Measurements from ENCODE around the gene SLC2A9. TPM values are rescaled to one million over a fixed set of nuclear protein-coding genes. Genes with fewer than 3 reads are reported as not detected.

SLC2A9 gene
- total RNA-seq, 2 donors from 2014 or later = 0.95 to 1.9 TPM

- Histone ChIP-seq H3K9me3 (ENCODE audit: control insufficient read depth, low read length) (peaks cover 5% of the 10 kb centered on the region), H3K9ac (ENCODE audit: extremely low read depth, low read length, poor library complexity, severe bottlenecking) (no peak overlapping the region), H3K27me3 (ENCODE audit: control insufficient read depth, insufficient read depth, low read length, poor library complexity, severe bottlenecking) (no peaks in the 10 kb centered on the region), H3K27ac (ENCODE audit: low read depth, low read length) (no peak overlapping the region), H3K36me3 (ENCODE audit: control insufficient read depth, insufficient read depth, low read length) (no peaks in the 10 kb centered on the region), H3K4me1 (ENCODE audit: control insufficient read depth, insufficient read depth, low read length) (no peaks in the 10 kb centered on the region), H3K4me3 (ENCODE audit: low read length) (no peak overlapping the region)
- Mint-ChIP-seq H3K4me3 (no peak overlapping the region), H3K4me1 (no peaks in the 10 kb centered on the region), H3K36me3 (ENCODE audit: low read depth) (no peaks in the 10 kb centered on the region), H3K27me3 (ENCODE audit: insufficient read depth) (peaks cover 8% of the 10 kb centered on the region), H3K27ac (no peak overlapping the region), H3K9me3 (peaks cover 10% of the 10 kb centered on the region)
- TF ChIP-seq, protein P1, sequence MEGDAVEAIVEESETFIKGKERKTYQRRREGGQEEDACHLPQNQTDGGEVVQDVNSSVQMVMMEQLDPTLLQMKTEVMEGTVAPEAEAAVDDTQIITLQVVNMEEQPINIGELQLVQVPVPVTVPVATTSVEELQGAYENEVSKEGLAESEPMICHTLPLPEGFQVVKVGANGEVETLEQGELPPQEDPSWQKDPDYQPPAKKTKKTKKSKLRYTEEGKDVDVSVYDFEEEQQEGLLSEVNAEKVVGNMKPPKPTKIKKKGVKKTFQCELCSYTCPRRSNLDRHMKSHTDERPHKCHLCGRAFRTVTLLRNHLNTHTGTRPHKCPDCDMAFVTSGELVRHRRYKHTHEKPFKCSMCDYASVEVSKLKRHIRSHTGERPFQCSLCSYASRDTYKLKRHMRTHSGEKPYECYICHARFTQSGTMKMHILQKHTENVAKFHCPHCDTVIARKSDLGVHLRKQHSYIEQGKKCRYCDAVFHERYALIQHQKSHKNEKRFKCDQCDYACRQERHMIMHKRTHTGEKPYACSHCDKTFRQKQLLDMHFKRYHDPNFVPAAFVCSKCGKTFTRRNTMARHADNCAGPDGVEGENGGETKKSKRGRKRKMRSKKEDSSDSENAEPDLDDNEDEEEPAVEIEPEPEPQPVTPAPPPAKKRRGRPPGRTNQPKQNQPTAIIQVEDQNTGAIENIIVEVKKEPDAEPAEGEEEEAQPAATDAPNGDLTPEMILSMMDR (conservative IDR thresholded peaks at IDR 0.05) = no peak
- DNase-seq = no peak
- 76 to 95% methylated on average over 3 to 5 of the region's 5 CpGs for WGBS, 2 experiments (ENCODE audit: insufficient coverage in 1 of 2, insufficient read length in 1 of 2)
Measured at GRCh38 chr4:9835430-9835829, 185.9 kb downstream of the SLC2A9 start.

DNA sequence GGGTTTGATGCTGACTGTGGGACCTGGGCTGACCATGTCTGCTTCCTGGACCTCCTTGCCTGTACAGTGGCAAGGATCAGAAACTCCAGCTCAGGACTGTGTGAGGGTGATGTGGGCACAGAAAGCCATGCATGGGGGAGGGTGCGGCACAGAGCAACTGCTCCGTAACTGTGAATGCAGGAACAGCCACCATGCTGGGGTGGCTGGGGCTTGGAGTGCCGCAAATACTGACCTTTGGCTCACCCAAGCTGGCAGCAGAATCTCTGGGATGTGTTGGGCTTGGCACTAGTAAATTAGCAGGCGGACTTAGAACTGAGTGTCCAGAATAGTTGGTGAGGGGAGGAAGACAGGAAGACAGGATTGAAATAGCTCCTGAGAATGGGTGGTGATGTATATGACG, 187.9 kb downstream of the SLC2A9 start:
- H3K4me3 Mint-ChIP-seq = no peak overlapping the region
- peaks cover 2% of the 10 kb centered on the region for H3K9me3 Mint-ChIP-seq
- no peaks in the 10 kb centered on the region for H3K27me3 ChIP-seq (ENCODE audit: control insufficient read depth, insufficient read depth, low read length, poor library complexity, severe bottlenecking)
- no peaks in the 10 kb centered on the region for H3K4me1 ChIP-seq (ENCODE audit: control insufficient read depth, insufficient read depth, low read length)
- no peaks in the 10 kb centered on the region for H3K36me3 ChIP-seq (ENCODE audit: control insufficient read depth, insufficient read depth, low read length)
- no peak overlapping the region for H3K27ac Mint-ChIP-seq
- H3K36me3 Mint-ChIP-seq (ENCODE audit: low read depth) = no peaks in the 10 kb centered on the region
- no peaks in the 10 kb centered on the region for H3K4me1 Mint-ChIP-seq
- no peak overlapping the region for H3K4me3 ChIP-seq (ENCODE audit: low read length)
- no peak overlapping the region for H3K27ac ChIP-seq (ENCODE audit: low read depth, low read length)
- H3K9me3 ChIP-seq (ENCODE audit: control insufficient read depth, low read length) = no peaks in the 10 kb centered on the region
- H3K27me3 Mint-ChIP-seq (ENCODE audit: insufficient read depth) = peaks cover 8% of the 10 kb centered on the region
- H3K9ac ChIP-seq (ENCODE audit: extremely low read depth, low read length, poor library complexity, severe bottlenecking) = no peak overlapping the region
- TF ChIP-seq, protein P1 (conservative IDR thresholded peaks at IDR 0.05) = no peak
- 87 to 93% methylated on average over 3 to 5 of the region's 5 CpGs for WGBS, 2 experiments (ENCODE audit: insufficient coverage in 1 of 2, insufficient read length in 1 of 2)
- no peak for DNase-seq

- Histone ChIP-seq H3K27me3 (ENCODE audit: control insufficient read depth, insufficient read depth, low read length, poor library complexity, severe bottlenecking) (no peaks in the 10 kb centered on the region), H3K4me3 (ENCODE audit: low read length) (no peak overlapping the region), H3K4me1 (ENCODE audit: control insufficient read depth, insufficient read depth, low read length) (no peaks in the 10 kb centered on the region), H3K36me3 (ENCODE audit: control insufficient read depth, insufficient read depth, low read length) (no peaks in the 10 kb centered on the region), H3K27ac (ENCODE audit: low read depth, low read length) (no peak overlapping the region), H3K9ac (ENCODE audit: extremely low read depth, low read length, poor library complexity, severe bottlenecking) (no peak overlapping the region), H3K9me3 (ENCODE audit: control insufficient read depth, low read length) (no peaks in the 10 kb centered on the region)
- WGBS, 2 experiments (ENCODE audit: insufficient coverage in 1 of 2, insufficient read length in 1 of 2) = 93 to 96% methylated on average over 2 of the region's 2 CpGs
- no peak overlapping the region for H3K27ac Mint-ChIP-seq
- no peaks in the 10 kb centered on the region for H3K4me1 Mint-ChIP-seq
- H3K36me3 Mint-ChIP-seq (ENCODE audit: low read depth) = no peaks in the 10 kb centered on the region
- TF ChIP-seq, protein P1 (conservative IDR thresholded peaks at IDR 0.05) = no peak
- no peak for DNase-seq
- peaks cover 9% of the 10 kb centered on the region for H3K27me3 Mint-ChIP-seq (ENCODE audit: insufficient read depth)
- H3K9me3 Mint-ChIP-seq = no peaks in the 10 kb centered on the region
- no peak overlapping the region for H3K4me3 Mint-ChIP-seq
Measured at GRCh38 chr4:9832640-9833039, 188.7 kb downstream of the SLC2A9 start.

Measured in endodermal cell (in vitro differentiated cells).